Measurements from ENCODE around the gene RNASET2. TPM values are rescaled to one million over a fixed set of nuclear protein-coding genes. Genes with fewer than 3 reads are reported as not detected.

Gene RNASET2
- total RNA-seq, 1 donor from 2014 or later, result 15.3 TPM

- TF ChIP-seq, protein P1, sequence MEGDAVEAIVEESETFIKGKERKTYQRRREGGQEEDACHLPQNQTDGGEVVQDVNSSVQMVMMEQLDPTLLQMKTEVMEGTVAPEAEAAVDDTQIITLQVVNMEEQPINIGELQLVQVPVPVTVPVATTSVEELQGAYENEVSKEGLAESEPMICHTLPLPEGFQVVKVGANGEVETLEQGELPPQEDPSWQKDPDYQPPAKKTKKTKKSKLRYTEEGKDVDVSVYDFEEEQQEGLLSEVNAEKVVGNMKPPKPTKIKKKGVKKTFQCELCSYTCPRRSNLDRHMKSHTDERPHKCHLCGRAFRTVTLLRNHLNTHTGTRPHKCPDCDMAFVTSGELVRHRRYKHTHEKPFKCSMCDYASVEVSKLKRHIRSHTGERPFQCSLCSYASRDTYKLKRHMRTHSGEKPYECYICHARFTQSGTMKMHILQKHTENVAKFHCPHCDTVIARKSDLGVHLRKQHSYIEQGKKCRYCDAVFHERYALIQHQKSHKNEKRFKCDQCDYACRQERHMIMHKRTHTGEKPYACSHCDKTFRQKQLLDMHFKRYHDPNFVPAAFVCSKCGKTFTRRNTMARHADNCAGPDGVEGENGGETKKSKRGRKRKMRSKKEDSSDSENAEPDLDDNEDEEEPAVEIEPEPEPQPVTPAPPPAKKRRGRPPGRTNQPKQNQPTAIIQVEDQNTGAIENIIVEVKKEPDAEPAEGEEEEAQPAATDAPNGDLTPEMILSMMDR (conservative IDR thresholded peaks at IDR 0.05), result no peak
- Mint-ChIP-seq H3K4me1 (no peaks in the 10 kb centered on the region), H3K27ac (ENCODE audit: unreplicated experiment) (no peak overlapping the region), H3K36me3 (ENCODE audit: low read depth) (peaks cover 3% of the 10 kb centered on the region), H3K27me3 (ENCODE audit: low read depth) (no peaks in the 10 kb centered on the region), H3K9me3 (peaks cover 3% of the 10 kb centered on the region), H3K4me3 (no peak overlapping the region)
- DNase-seq (ENCODE audit: low read depth, low spot score), result no peak
These were observed 76.8 kb downstream of the RNASET2 start for GRCh38 chr6:166879594-166879993.

Small RNA genes lying within 50 kb of the gene (microRNA-seq; reads per million reads assigned to microRNA genes)
- gene MIR3939, result 13.6 reads per million, percentile 29 among the genes with 10 or more reads in this experiment

Other genes starting within 250 kb of the RNASET2 start
- gene CEP43, start 42.8 kb upstream of the RNASET2 start, total RNA-seq, result 36.5 and 42.2 TPM in 2 replicates
- gene CCR6, start 166.5 kb upstream of the RNASET2 start, total RNA-seq, result not detected in 2 replicates
- not detected in 2 replicates for gene GPR31, start 201.4 kb upstream of the RNASET2 start, total RNA-seq